ENCODE data around the gene ZNF768. TPM values are rescaled to one million over a fixed set of nuclear protein-coding genes. Genes with fewer than 3 reads are reported as not detected.

ZNF768 gene
- total RNA-seq, 4 donors from 2014 or later = 30.5 to 41.3 (median 36.6) TPM

DNA sequence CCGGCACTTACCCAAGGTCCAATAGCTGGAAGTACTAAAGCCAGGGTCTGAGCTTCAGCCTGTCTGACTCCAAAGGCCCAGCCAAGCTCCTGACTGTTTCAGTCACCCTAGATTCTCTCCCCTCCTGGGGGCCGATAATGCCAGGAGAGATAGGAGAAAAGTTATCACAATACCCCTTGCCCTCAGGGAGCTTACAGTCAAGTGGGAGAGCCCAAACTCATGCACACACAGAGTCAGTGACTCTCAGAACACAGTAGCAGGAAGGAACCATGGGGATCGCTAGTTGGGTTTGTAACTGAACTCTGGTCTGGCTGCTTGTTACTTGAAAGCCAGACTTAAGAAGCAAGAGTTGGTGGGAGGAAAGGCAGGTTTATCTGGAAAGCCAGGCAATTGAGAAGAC is 14.9 kb downstream of the ZNF768 start:
- Histone ChIP-seq H3K27ac (no peak overlapping the region), H3K9me3 (no peaks in the 10 kb centered on the region), H3K27me3 (no peaks in the 10 kb centered on the region), H3K36me3 (no peaks in the 10 kb centered on the region), H3K4me1 (no peaks in the 10 kb centered on the region), H3K4me3 (no peak overlapping the region)
- TF ChIP-seq POLR2A (IDR thresholded peaks at IDR 0.05) (no peak), POLR2AphosphoS5 (IDR thresholded peaks at IDR 0.05) (no peak), EP300 (IDR thresholded peaks at IDR 0.05) (no peak)
- TF ChIP-seq, protein P1, sequence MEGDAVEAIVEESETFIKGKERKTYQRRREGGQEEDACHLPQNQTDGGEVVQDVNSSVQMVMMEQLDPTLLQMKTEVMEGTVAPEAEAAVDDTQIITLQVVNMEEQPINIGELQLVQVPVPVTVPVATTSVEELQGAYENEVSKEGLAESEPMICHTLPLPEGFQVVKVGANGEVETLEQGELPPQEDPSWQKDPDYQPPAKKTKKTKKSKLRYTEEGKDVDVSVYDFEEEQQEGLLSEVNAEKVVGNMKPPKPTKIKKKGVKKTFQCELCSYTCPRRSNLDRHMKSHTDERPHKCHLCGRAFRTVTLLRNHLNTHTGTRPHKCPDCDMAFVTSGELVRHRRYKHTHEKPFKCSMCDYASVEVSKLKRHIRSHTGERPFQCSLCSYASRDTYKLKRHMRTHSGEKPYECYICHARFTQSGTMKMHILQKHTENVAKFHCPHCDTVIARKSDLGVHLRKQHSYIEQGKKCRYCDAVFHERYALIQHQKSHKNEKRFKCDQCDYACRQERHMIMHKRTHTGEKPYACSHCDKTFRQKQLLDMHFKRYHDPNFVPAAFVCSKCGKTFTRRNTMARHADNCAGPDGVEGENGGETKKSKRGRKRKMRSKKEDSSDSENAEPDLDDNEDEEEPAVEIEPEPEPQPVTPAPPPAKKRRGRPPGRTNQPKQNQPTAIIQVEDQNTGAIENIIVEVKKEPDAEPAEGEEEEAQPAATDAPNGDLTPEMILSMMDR (IDR thresholded peaks at IDR 0.05) = no peak
- DNase-seq (ENCODE audit: low spot score in 2 of 2) = no peak
- 92% methylated on average over 3 of the region's 3 CpGs for WGBS

GRCh38 chr16:30510376-30510938 is 15.9 kb downstream of the ZNF768 start:
- H3K27ac ChIP-seq = no peak overlapping the region
- WGBS = 75% methylated on average over 4 of the region's 4 CpGs
- no peak overlapping the region for H3K4me3 ChIP-seq
- H3K4me1 ChIP-seq = no peaks in the 10 kb centered on the region
- no peaks in the 10 kb centered on the region for H3K36me3 ChIP-seq
- H3K9me3 ChIP-seq = no peaks in the 10 kb centered on the region
- DNase-seq (ENCODE audit: low spot score in 2 of 2) = no peak
- H3K27me3 ChIP-seq = no peaks in the 10 kb centered on the region
- TF ChIP-seq POLR2AphosphoS5 (IDR thresholded peaks at IDR 0.05) = no peak
- TF ChIP-seq POLR2A (IDR thresholded peaks at IDR 0.05) = no peak
- no peak for TF ChIP-seq EP300 (IDR thresholded peaks at IDR 0.05)
- TF ChIP-seq, protein P1 (IDR thresholded peaks at IDR 0.05) = no peak

GRCh38 chr16:30509081-30509765 is 17.1 kb downstream of the ZNF768 start:
- no peaks in the 10 kb centered on the region for H3K27me3 ChIP-seq
- H3K4me3 ChIP-seq = no peak overlapping the region
- no peaks in the 10 kb centered on the region for H3K4me1 ChIP-seq
- no peaks in the 10 kb centered on the region for H3K9me3 ChIP-seq
- 77% methylated on average over 4 of the region's 4 CpGs for WGBS
- H3K36me3 ChIP-seq = no peaks in the 10 kb centered on the region
- no peak overlapping the region for H3K27ac ChIP-seq
- DNase-seq (ENCODE audit: low spot score in 2 of 2) = no peak
- no peak for TF ChIP-seq POLR2A (IDR thresholded peaks at IDR 0.05)
- TF ChIP-seq, protein P1 (IDR thresholded peaks at IDR 0.05) = no peak
- no peak for TF ChIP-seq POLR2AphosphoS5 (IDR thresholded peaks at IDR 0.05)
- TF ChIP-seq EP300 (IDR thresholded peaks at IDR 0.05) = no peak

DNA sequence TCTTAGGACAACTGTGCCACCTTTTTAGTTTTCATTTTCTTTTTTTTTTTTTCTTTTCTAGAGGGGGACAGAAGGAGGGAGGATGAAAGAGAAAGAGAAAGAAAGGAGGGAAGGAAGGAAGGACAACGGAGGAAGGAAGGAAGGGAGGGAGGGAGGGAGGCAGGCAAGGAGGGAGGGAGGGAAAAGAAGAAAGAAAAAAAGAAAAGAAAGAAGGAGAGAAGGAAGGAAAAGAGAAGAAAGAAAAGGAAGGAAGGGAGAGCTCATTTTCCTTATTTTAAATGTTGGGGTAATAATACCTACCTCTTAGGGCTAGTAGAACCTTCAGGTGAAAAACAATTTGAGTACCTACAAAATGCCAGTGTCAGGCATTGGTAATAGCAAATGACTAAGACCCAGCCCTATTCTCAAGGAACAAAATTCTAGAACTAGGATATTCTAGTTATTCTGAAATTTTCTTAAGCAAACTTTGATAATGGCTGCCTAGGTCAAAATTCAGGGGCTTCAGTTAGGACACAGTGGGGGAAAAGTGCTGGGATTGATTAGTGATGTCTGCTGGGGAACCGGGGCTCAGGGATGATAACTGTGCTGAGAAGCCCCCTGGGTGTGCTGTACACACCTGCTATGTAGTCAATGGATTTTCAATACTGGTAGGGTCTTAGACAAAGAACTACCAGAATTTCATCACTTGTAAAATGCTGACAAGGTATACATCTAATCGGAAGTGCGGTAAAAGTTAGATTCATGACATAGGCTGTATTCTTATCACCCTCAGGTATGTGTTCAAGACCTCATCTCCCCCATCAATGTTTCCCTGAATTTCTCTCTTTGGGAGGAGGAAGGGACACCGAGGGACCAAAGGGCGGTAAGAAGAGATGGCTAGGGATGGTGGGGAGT is 22.7 kb downstream of the ZNF768 start:
- H3K9me3 ChIP-seq = no peaks in the 10 kb centered on the region
- H3K4me1 ChIP-seq = no peaks in the 10 kb centered on the region
- no peak overlapping the region for H3K27ac ChIP-seq
- WGBS = 71% methylated on average over 6 of the region's 6 CpGs
- TF ChIP-seq EP300 (IDR thresholded peaks at IDR 0.05) (no peak), POLR2AphosphoS5 (IDR thresholded peaks at IDR 0.05) (no peak), POLR2A (IDR thresholded peaks at IDR 0.05) (no peak)
- TF ChIP-seq, protein P1 (IDR thresholded peaks at IDR 0.05) = no peak
- H3K36me3 ChIP-seq = no peaks in the 10 kb centered on the region
- H3K4me3 ChIP-seq = no peak overlapping the region
- DNase-seq (ENCODE audit: low spot score in 2 of 2) = no peak
- no peaks in the 10 kb centered on the region for H3K27me3 ChIP-seq

DNA sequence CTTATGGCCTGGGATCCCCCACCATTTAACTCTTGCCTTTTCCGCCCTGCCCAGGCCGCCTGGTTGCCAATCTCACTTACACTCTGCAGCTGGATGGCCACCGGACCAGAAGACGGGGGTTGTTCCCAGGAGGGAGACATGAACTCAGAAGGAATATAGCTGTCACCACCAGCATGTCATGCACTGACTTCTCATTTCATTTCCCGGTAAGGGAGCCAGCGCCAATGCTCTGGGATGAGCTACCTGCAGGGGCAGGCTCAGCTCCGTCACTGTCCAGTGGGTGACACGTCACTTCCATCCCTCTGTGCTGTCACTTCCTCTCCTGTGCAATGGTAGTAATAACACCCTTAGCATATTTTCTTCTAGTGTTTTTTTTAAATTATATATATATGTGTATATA is 27.1 kb downstream of the ZNF768 start:
- no peak for DNase-seq (ENCODE audit: low spot score in 2 of 2)
- WGBS = 58% methylated on average over 8 of the region's 8 CpGs
- TF ChIP-seq EP300 (IDR thresholded peaks at IDR 0.05) (no peak), POLR2A (IDR thresholded peaks at IDR 0.05) (no peak), POLR2AphosphoS5 (IDR thresholded peaks at IDR 0.05) (no peak)
- TF ChIP-seq, protein P1 (IDR thresholded peaks at IDR 0.05) = no peak
- H3K9me3 ChIP-seq = no peaks in the 10 kb centered on the region
- no peaks in the 10 kb centered on the region for H3K4me1 ChIP-seq
- H3K36me3 ChIP-seq = no peaks in the 10 kb centered on the region
- no peaks in the 10 kb centered on the region for H3K27me3 ChIP-seq
- no peak overlapping the region for H3K4me3 ChIP-seq
- H3K27ac ChIP-seq = no peak overlapping the region

Measured in suprapubic skin (tissue), 4 donors.